Measurements from ENCODE around the gene POMT2.
"Not testable (repeated sequence)": the region's sequence is repeated elsewhere in the genome, so short reads cannot be mapped to it uniquely, and the experiment has no call there.

Gene POMT2

DNA sequence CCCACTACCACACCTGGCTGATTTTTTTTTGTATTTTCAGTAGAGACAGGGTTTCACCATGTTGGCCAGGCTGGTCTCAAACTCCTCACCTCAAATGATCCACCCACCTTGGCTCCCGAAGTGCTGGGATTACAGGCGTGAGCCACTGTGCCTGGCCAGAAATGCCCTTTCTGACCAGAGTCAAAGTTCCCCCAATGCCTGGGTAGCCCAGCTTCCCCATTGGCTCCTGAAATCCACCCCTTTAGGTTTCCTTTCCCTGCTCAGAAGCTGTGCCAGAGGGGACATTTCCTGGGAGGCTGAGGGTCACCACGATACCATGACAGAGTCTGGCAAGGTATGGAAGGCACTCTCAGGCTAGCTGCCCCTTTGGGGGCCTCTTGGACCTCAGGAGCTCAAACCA is 3.6 kb upstream of the POMT2 start:
- no peak for DNase-seq (ENCODE audit: low spot score)

DNA sequence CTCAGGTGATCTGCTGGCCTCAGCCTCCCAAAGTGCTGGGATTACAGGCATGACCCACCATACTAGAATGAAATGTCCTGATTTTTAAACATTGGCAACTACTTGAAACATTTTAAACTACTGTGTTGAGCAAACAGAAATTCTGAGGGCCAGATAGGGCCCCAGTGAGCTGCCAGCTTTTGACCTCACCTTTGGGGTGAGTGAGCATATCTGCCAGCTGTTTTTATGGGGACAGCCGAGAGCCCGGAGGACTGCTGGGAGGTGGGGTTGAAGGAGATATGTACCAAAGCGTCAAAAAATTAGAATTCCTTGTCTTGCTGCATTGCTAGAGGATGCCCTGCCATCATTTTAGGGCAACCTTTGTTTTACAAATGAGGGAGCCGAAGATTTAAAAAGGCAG is 2.9 kb upstream of the POMT2 start:
- no peak for DNase-seq (ENCODE audit: low spot score)

DNA sequence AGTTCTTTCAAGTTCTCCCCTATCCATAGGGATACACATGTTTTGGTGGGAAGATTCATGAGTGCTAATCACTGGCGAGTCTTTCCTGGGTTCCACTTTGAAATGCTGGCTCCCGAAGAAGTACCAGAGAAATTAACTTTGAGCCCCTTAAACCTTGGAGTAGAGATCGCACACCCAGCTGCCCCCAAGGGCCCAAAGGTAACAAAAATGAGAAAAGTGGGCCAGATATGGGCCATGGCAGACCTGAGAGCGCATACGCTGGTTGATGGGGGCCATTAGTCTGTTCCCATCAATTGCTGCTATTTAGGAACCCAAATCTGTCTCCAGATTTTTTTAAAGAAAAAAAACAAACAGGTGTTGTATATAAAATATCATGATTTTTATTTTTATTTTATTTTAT is 2.3 kb upstream of the POMT2 start:
- no peak for DNase-seq (ENCODE audit: low spot score)

- DNase-seq (ENCODE audit: low spot score) = no peak
These were observed 1.7 kb upstream of the POMT2 start for GRCh38 chr14:77322250-77322902.

DNA sequence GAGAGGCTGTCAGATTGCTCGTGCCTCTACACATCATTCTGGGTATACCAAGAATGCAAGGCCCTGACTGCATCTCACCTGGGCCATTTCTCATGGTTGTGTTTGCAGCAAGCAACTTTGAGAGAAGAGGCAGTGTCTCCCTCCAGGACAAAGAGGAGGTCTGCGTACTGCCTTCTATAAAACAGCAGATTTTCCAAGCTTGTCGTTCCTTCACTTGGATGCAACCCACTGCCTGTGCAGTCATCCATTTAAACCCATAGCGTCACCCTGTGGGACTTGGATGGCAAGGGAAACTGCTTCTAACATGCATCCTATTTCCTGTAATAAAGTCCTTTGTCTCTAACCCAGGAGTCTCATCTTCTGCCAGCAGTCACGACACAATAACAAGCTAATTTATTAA is 1.3 kb downstream of the POMT2 start:
- DNase-seq (ENCODE audit: low spot score) = no peak

- not testable (repeated sequence) for DNase-seq (ENCODE audit: low spot score)
These were observed 1.9 kb downstream of the POMT2 start for GRCh38 chr14:77318756-77319155.

- peak; percentile 60 for DNase-seq (ENCODE audit: low spot score)
These were observed 2.6 kb downstream of the POMT2 start for GRCh38 chr14:77318006-77318553.

- DNase-seq (ENCODE audit: low spot score) = no peak
These were observed 3.8 kb downstream of the POMT2 start for GRCh38 chr14:77316872-77317301.

DNA sequence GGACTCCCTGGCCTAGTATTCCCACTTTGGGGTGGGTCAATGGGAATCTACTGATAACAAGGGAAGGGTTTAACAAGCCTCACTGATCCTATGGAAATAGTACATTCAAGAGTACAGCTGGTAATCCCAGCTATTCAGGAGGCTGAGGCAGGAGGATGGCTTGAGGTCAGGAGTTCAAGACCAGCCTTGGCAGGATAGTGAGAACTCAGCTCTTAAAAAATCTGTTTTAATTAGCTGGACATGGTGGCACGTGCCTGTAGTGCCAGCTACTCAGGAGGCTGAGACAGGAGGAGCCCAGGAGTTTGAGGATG is 4.5 kb downstream of the POMT2 start:
- DNase-seq (ENCODE audit: low spot score) = no peak

GRCh38 chr14:77314539-77315457 is 5.9 kb downstream of the POMT2 start:
- no peak for DNase-seq (ENCODE audit: low spot score)

- DNase-seq (ENCODE audit: low spot score) = peak; percentile 80
These were observed 6.6 kb downstream of the POMT2 start for GRCh38 chr14:77314043-77314442.

- DNase-seq (ENCODE audit: low spot score) = no peak
These were observed 7.3 kb downstream of the POMT2 start for GRCh38 chr14:77313371-77313770.

DNA sequence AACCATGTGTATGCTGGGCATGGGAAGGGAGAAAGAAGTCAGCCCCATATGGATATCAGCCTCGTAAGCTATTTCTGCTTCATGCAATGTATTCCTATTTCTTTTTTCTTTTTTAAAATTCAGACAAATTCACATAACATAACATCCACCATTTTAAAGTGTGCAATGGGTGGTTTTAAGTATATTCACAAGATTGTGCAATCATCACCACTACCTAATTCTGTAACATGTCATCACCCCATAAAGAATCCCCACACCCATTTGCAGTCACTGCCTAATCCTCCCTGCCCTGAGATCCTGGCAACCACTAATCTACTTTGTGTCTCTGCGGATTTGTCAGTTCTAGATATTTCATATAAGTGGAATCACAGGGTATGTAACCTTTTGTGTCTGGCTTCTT is 9.5 kb downstream of the POMT2 start:
- DNase-seq (ENCODE audit: low spot score) = no peak

DNA sequence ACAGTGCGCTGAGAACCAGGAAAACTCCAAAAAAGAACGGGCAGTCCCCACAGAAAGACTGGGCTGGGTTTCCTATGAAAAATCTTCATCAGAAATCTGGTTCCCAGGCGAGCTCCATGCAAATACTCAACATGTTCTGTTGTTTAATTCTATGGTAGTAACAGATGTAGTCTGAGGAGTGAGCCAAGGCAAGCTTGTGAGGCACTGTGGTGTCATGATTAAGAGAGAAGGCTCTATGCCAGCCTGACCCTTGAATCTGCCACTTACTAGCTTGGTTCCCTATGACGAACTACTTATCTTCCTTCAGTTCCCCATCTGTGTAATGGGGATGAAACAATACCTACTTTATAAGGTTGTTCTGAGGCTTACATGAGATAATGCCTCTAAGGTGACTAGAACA is 10.7 kb downstream of the POMT2 start:
- no peak for DNase-seq (ENCODE audit: low spot score)

DNA sequence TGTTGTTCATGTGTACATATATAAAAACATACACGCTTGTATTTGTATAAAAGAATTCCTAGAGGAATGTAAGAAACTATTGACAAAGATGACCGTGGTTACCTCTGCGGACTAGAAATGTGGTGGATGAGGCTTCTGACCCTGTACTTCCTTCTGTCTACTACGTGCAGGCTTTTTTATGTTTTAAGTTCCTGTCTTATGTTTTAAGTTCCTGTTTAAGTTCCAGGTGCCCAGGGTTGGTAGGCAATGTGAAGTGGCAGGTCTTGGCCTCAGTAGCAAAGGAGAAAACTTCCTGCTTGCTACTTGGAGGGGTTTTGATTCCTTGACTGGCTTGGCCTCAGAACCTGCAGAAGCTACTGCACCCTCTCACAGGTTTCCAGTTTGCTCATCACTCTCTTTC is 11.6 kb downstream of the POMT2 start:
- no peak for DNase-seq (ENCODE audit: low spot score)

DNA sequence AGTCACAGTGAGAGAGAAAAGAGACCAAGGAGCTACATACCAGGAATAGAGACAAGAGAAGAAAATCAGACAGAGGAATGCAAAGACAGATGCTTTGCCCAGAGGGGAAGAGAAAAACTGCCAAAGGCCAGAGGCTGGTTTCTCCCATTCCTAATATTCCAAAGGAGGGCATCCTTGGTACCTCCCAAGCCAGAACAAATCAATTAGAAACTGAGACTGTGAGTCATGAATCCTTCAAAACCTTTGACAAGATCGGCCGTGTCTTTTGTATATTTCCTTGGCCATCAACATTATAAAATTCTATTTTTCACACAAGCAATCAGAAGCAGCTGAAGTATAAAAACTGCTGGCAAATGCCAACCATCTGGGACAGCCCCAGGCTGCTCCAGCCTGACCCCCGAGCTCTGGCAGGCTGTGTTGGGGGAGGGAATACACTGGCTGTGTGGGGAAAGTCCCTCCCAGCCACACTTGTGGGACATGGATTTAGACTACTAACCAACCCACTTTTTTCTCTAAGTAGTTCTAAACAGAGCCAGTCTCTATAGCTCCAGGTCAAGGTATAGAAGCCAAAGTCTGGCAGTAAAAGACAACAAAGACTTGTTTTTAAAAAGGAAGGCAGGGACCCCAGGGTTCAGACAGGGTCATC is 13.7 kb downstream of the POMT2 start:
- peak; percentile 90 for DNase-seq (ENCODE audit: low spot score)

GRCh38 chr14:77306416-77306815 is 14.3 kb downstream of the POMT2 start:
- DNase-seq (ENCODE audit: low spot score) = peak; percentile 95

- peak; percentile 69 for DNase-seq (ENCODE audit: low spot score)
These were observed 15.0 kb downstream of the POMT2 start for GRCh38 chr14:77305696-77306095.

- peak; percentile 66 for DNase-seq (ENCODE audit: low spot score)
These were observed 17.1 kb downstream of the POMT2 start for GRCh38 chr14:77303417-77304156.

GRCh38 chr14:77302926-77303325 is 17.8 kb downstream of the POMT2 start:
- DNase-seq (ENCODE audit: low spot score) = no peak

DNA sequence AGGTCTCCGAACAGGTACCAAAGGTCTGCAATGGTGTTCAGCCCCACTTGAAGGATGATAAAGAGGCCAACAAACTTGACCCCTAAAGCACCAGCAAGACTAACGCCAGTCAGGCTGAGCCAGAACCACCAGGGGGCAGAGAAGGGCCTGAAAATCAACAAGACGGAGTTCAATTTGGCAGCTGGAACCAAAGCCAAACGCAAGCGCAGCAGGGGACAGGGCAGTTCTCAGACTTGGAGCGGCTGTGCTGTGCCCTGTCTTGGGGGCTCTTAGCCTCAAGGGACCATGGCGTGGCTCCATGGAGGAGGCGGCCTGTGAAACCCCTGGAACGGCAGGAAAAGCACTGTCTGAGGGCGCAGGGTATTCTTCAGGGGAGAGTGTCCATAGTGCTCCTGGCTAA is 19.6 kb downstream of the POMT2 start:
- peak; percentile 93 for DNase-seq (ENCODE audit: low spot score)

GRCh38 chr14:77299771-77300170 is 20.9 kb downstream of the POMT2 start:
- no peak for DNase-seq (ENCODE audit: low spot score)

Data from putamen (tissue), 1 donor.